ENCODE results near the gene MTNR1B.
A peak's percentile ranks its signal among the peaks of the same experiment; 100 is the strongest.

The MTNR1B gene

GRCh38 chr11:92941676-92942571 is 27.5 kb upstream of the MTNR1B start:
- peak; percentile 74 for TF ChIP-seq CTCF (IDR thresholded peaks at IDR 0.05; ENCODE audit: low read depth, low read length)
- peak; percentile 5 for DNase-seq (ENCODE audit: extremely low read depth, low read depth)

GRCh38 chr11:92946707-92947106 is 22.7 kb upstream of the MTNR1B start:
- no peak for TF ChIP-seq CTCF (IDR thresholded peaks at IDR 0.05; ENCODE audit: low read depth, low read length)
- no peak for DNase-seq (ENCODE audit: extremely low read depth, low read depth)

GRCh38 chr11:92948116-92948515 is 21.3 kb upstream of the MTNR1B start:
- DNase-seq (ENCODE audit: extremely low read depth, low read depth): no peak
- TF ChIP-seq CTCF (IDR thresholded peaks at IDR 0.05; ENCODE audit: low read depth, low read length): no peak

- no peak for TF ChIP-seq CTCF (IDR thresholded peaks at IDR 0.05; ENCODE audit: low read depth, low read length)
- DNase-seq (ENCODE audit: extremely low read depth, low read depth): no peak
Observed at GRCh38 chr11:92954003-92954402, 15.4 kb upstream of the MTNR1B start.

GRCh38 chr11:92955860-92956259 is 13.6 kb upstream of the MTNR1B start:
- DNase-seq (ENCODE audit: extremely low read depth, low read depth): no peak
- no peak for TF ChIP-seq CTCF (IDR thresholded peaks at IDR 0.05; ENCODE audit: low read depth, low read length)

GRCh38 chr11:92960886-92961285 is 8.6 kb upstream of the MTNR1B start:
- no peak for DNase-seq (ENCODE audit: extremely low read depth, low read depth)
- peak; percentile 10 for TF ChIP-seq CTCF (IDR thresholded peaks at IDR 0.05; ENCODE audit: low read depth, low read length)

GRCh38 chr11:92962446-92962845 is 7.0 kb upstream of the MTNR1B start:
- TF ChIP-seq CTCF (IDR thresholded peaks at IDR 0.05; ENCODE audit: low read depth, low read length): no peak
- DNase-seq (ENCODE audit: extremely low read depth, low read depth): no peak
